Kidney (tissue), 14 donors: Measurements from ENCODE around the gene ANKH. TPM values are rescaled to one million over a fixed set of nuclear protein-coding genes. Genes with fewer than 3 reads are reported as not detected.

Experiments
- DNase-seq, 5 donors: peaks; one replicate each; pipeline ENCODE4 v3.0.0-alpha.2; 2013 to 2020
- FAIRE-seq: peaks from 2 replicates; lab custom pipeline; 2012; peaks lifted over from hg19 to GRCh38; lab: Jason Lieb, UNC
- H3K27ac ChIP-seq, 2 donors: one replicate each; pipeline ENCODE4 v1.7.0; 2013; ENCODE audit warnings: low read depth in 2 of 2, low read length in 2 of 2, inconsistent platforms in 1 of 2
- H3K27me3 ChIP-seq: one replicate; pipeline ENCODE4 v1.7.1; 2013; ENCODE audit warnings: low read length, inconsistent platforms; ENCODE audit not compliant: control insufficient read depth, insufficient read depth
- H3K36me3 ChIP-seq, 3 donors: one replicate each; pipeline versions ENCODE4 v1.7.0 to v1.7.1; 2013; ENCODE audit warnings: low read length in 3 of 3, control low read depth in 1 of 3, inconsistent platforms in 1 of 3; ENCODE audit not compliant: insufficient read depth in 3 of 3, control insufficient read depth in 2 of 3
- H3K4me1 ChIP-seq, 3 donors: one replicate each; pipeline versions ENCODE4 v1.7.0 to v1.7.1; 2013; ENCODE audit warnings: low read length in 3 of 3, inconsistent platforms in 1 of 3, low read depth in 1 of 3; ENCODE audit not compliant: control insufficient read depth in 2 of 3, insufficient read depth in 2 of 3
- H3K4me3 ChIP-seq, 3 donors: one replicate each; pipeline versions ENCODE4 v1.7.0 to v1.8.1; 2013; ENCODE audit warnings: low read length in 3 of 3, control low read depth in 1 of 3, inconsistent platforms in 1 of 3
- H3K9ac ChIP-seq, 3 donors: one replicate each; pipeline versions ENCODE4 v1.7.0 to v1.7.1; 2013; ENCODE audit warnings: low read length in 3 of 3, control low read depth in 1 of 3, inconsistent platforms in 1 of 3
- H3K9me3 ChIP-seq, 3 donors: one replicate each; pipeline versions ENCODE4 v1.7.0 to v1.7.1; 2013; ENCODE audit warnings: low read length in 3 of 3, control low read depth in 1 of 3, inconsistent platforms in 1 of 3; ENCODE audit not compliant: control insufficient read depth in 2 of 3, insufficient read depth in 1 of 3
- intact Hi-C: fragments of 100-400 bp; cut with DNase I; formaldehyde crosslinking; loops from one replicate; pipeline ENCODE4 v1.11.1; 2022
- polyA plus RNA-seq: library from polyadenylated mRNA; stranded (reverse); fragments of 350-450 nt; fragmentation: Illumina TruSeq; extraction: RNeasy Lipid Tissue Mini Kit (QIAGEN cat#74804); gene quantifications from one replicate; pipeline ENCODE4 v1.2.3, GENCODE V29; 2014; ENCODE audit warnings: low read depth, low replicate concordance; ENCODE audit not compliant: insufficient read depth
- total RNA-seq: library from RNA; stranded (reverse); fragmentation: NEBNext Ultra II Directional; extraction: Animal tissue kit (Norgen Biotek cat#: 25700); gene quantifications from one replicate; pipeline ENCODE4 v1.2.1, GENCODE V29; 2021
- TF ChIP-seq, protein P1 (sequence below): IDR thresholded peaks from 3 replicates; pipeline ENCODE4 v1.5.1; 2012; ENCODE audit warnings: mild to moderate bottlenecking, moderate library complexity, borderline replicate concordance; ENCODE audit not compliant: insufficient read depth; ENCODE audit errors: extremely low read depth
- donor health status: control.
- donor health status: control.
- donor health status: control.
- donor health status: control.
- donor health status: control.
- donor health status: DM: yes; HTN: yes; CAD: no.
- donor health status: Normal renal cell carcinoma (clear cell type).

ANKH gene
- total and polyA plus RNA-seq, 2 donors from 2014 or later, result 19.0 to 44.6 TPM

DNA sequence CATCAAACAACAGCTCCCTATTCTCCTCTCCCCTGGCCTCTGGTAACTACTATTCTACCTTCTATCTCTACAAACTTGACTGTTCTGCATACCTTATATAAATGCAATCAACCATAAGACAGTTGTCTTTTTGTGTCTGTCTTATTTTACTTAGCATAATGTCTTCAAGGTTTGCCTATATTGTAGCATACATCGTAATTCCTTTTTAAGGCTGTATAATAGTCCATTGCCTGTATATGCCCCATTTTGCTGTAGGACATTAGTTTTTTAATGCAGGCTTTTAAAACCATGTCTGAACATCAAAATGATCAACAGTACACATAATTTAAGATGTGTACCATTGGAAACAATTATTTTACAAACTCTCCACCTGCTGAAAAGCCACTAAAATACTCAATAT, 12.4 kb downstream of the ANKH start:
- Histone ChIP-seq H3K36me3 (no peaks in the 10 kb centered on the region), H3K4me3 (no peak overlapping the region), H3K4me1 (peaks cover 0 to 6% (median 0%) of the 10 kb centered on the region in 3 donors), H3K27me3 (no peaks in the 10 kb centered on the region), H3K9ac (no peak overlapping the region), H3K9me3 (no peaks in the 10 kb centered on the region), H3K27ac (no peak overlapping the region)
- no peak for DNase-seq
- intact Hi-C loops, result no loop called here
- TF ChIP-seq, protein P1, sequence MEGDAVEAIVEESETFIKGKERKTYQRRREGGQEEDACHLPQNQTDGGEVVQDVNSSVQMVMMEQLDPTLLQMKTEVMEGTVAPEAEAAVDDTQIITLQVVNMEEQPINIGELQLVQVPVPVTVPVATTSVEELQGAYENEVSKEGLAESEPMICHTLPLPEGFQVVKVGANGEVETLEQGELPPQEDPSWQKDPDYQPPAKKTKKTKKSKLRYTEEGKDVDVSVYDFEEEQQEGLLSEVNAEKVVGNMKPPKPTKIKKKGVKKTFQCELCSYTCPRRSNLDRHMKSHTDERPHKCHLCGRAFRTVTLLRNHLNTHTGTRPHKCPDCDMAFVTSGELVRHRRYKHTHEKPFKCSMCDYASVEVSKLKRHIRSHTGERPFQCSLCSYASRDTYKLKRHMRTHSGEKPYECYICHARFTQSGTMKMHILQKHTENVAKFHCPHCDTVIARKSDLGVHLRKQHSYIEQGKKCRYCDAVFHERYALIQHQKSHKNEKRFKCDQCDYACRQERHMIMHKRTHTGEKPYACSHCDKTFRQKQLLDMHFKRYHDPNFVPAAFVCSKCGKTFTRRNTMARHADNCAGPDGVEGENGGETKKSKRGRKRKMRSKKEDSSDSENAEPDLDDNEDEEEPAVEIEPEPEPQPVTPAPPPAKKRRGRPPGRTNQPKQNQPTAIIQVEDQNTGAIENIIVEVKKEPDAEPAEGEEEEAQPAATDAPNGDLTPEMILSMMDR, result no peak
- FAIRE-seq, result no peak

DNA sequence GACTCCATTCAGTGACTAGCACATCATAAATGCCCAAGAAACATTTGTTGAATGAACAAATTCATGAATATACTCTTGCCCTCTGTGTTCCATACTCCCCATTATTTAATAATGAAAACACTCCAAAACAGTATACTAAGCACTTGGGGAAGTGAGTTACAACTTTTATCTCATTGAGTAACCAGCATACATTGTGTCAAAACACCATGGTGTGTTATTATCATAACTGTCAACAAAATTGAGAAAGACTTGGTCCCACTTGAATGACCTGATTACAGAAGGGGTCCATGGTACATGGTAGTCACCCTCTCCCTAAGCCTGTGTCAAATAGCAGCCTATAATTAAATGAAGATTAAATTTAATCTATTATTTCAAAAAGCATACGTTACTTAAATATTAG, 16.2 kb downstream of the ANKH start:
- intact Hi-C loops, result no loop called here
- no peak for DNase-seq
- FAIRE-seq, result no peak
- H3K9me3 ChIP-seq, result no peaks in the 10 kb centered on the region
- H3K36me3 ChIP-seq, result no peaks in the 10 kb centered on the region
- H3K27me3 ChIP-seq, result no peaks in the 10 kb centered on the region
- H3K4me3 ChIP-seq, result no peak overlapping the region
- H3K9ac ChIP-seq, result no peak overlapping the region
- H3K27ac ChIP-seq, result no peak overlapping the region
- TF ChIP-seq, protein P1, result no peak
- H3K4me1 ChIP-seq, result no peaks in the 10 kb centered on the region

DNA sequence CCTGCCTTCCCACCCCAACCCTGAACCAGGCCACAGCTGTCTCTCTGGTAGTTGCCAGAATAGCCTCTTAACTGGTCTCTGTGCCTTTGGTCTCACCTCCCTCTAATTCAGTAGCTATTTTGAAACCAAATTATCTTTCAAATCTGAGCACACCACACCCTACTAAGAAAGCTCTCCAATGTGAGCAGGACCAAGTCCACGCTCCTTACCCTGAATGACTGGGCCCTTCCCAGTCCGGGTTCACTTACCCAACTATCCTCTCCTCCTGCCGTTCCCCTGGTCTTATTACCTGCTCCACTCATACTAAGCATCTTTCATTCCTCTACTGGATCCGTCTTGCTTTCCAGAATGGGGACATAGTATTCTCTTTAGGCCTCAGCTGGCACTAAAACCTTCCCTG, 16.8 kb downstream of the ANKH start:
- H3K4me3 ChIP-seq, result no peak overlapping the region
- H3K36me3 ChIP-seq, result no peaks in the 10 kb centered on the region
- H3K27ac ChIP-seq, result no peak overlapping the region
- DNase-seq (no peak), FAIRE-seq (no peak)
- TF ChIP-seq, protein P1, result no peak
- no peaks in the 10 kb centered on the region for H3K9me3 ChIP-seq
- intact Hi-C loops, result no loop called here
- no peak overlapping the region for H3K9ac ChIP-seq
- no peaks in the 10 kb centered on the region for H3K27me3 ChIP-seq
- no peaks in the 10 kb centered on the region for H3K4me1 ChIP-seq

DNA sequence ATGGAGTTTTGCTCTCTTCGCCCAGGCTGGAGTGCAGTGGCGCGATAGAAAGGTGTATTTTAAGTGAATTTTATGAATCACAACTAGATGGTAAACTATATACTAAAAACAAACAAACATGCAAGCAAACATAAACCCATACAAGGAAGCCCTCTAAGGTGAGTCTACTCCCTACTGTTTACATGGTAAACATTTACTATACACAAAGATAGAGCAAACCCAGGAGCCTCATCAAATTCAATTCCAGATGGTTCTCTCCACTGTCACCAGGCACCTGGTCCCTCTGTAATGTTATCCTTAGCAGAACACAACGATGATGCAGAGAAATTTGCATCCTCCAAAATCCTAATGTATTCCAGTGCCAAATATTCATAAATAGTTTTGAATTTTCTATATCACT, 17.9 kb downstream of the ANKH start:
- intact Hi-C loops, result no loop called here
- Histone ChIP-seq H3K4me1 (no peaks in the 10 kb centered on the region), H3K27me3 (no peaks in the 10 kb centered on the region), H3K9me3 (no peaks in the 10 kb centered on the region), H3K27ac (no peak overlapping the region), H3K9ac (no peak overlapping the region), H3K4me3 (no peak overlapping the region), H3K36me3 (no peaks in the 10 kb centered on the region)
- FAIRE-seq, result no peak
- TF ChIP-seq, protein P1, result no peak
- no peak for DNase-seq
